Upper lobe of right lung (tissue), 1 donor: ENCODE measurements around the gene DAB1. TPM values are rescaled to one million over a fixed set of nuclear protein-coding genes. Genes with fewer than 3 reads are reported as not detected.

ENCODE experiments used
- ATAC-seq: fragments of 200-7000 bp; cut with Tn5 transposase; one replicate; pipeline ENCODE4 v1.9.1; 2020; ENCODE audit warnings: mild to moderate bottlenecking, moderate library complexity
- DNase-seq: peaks from one replicate; pipeline ENCODE4 v3.0.0-alpha.2; 2020
- H3K27ac ChIP-seq: fragments of 200-600 bp; one replicate; pipeline ENCODE4 v1.8.0; 2022
- H3K27me3 ChIP-seq: fragments of 200-600 bp; one replicate; pipeline ENCODE4 v1.8.0; 2022; ENCODE audit warnings: mild to moderate bottlenecking
- H3K36me3 ChIP-seq: fragments of 200-600 bp; one replicate; pipeline ENCODE4 v1.8.0; 2022
- H3K4me1 ChIP-seq: fragments of 200-600 bp; one replicate; pipeline ENCODE4 v1.8.0; 2022
- H3K4me3 ChIP-seq: fragments of 200-600 bp; one replicate; pipeline ENCODE4 v1.8.0; 2022; ENCODE audit warnings: mild to moderate bottlenecking
- H3K9me3 ChIP-seq: fragments of 200-600 bp; one replicate; pipeline ENCODE4 v1.8.0; 2022
- intact Hi-C: fragments of 100-400 bp; cut with DNase I; formaldehyde crosslinking; loops from one replicate; pipeline ENCODE4 v1.11.0; 2022
- total RNA-seq: library from RNA; stranded (reverse); fragmentation: NEBNext Ultra II Directional; extraction: Animal tissue kit (Norgen Biotek cat#: 25700); gene quantifications from one replicate; pipeline ENCODE4 v1.2.1, GENCODE V29; 2021
- TF ChIP-seq, protein P1 (sequence below): fragments of 200-600 bp; IDR thresholded peaks from one replicate; pipeline ENCODE4 v1.8.0; 2022; ENCODE audit warnings: antibody characterized with exemption
- donor health status: DM: no; HTN: yes; CAD: no; lungs with severe emphysema.

Gene DAB1
- total RNA-seq, 1 donor from 2014 or later = 0.29 TPM

DNA sequence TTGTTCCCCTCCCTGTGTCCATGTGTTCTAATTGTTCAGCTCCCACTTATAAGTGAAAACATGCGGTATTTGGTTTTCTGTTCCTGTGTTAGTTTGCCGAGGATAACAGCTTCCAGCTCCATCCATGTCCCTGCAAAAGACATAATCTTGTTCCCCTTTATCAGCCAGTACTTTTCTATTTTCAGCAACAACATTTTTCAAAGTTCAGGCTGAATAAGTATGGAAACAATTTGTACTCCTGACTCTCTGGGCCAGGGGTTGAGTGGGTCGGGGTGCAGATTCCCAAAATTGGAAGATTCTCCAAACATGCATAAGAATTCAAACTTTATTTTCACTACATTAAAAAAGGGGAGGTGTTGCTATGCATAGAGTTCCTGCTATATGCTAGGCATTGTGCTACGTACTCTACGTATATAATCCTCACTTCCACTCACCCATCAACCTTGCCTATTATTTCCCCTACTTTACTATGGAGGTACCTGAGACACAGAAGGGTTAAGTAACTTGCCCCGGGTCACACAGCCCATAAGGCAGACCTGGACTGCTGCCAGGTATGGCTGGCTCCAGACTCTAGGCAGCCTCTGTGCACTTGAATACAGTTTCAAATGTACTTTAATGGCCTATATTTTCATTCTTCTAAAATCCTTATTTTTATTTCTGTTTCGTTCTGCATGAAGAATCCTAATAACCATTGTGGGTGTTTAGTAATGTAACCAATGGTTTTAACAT, 341.0 kb downstream of the DAB1 start:
- no peaks in the 10 kb centered on the region for H3K36me3 ChIP-seq
- no peaks in the 10 kb centered on the region for H3K27me3 ChIP-seq
- no peak for DNase-seq
- no peak for ATAC-seq
- H3K27ac ChIP-seq = no peak overlapping the region
- TF ChIP-seq, protein P1, sequence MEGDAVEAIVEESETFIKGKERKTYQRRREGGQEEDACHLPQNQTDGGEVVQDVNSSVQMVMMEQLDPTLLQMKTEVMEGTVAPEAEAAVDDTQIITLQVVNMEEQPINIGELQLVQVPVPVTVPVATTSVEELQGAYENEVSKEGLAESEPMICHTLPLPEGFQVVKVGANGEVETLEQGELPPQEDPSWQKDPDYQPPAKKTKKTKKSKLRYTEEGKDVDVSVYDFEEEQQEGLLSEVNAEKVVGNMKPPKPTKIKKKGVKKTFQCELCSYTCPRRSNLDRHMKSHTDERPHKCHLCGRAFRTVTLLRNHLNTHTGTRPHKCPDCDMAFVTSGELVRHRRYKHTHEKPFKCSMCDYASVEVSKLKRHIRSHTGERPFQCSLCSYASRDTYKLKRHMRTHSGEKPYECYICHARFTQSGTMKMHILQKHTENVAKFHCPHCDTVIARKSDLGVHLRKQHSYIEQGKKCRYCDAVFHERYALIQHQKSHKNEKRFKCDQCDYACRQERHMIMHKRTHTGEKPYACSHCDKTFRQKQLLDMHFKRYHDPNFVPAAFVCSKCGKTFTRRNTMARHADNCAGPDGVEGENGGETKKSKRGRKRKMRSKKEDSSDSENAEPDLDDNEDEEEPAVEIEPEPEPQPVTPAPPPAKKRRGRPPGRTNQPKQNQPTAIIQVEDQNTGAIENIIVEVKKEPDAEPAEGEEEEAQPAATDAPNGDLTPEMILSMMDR = no peak
- no peaks in the 10 kb centered on the region for H3K9me3 ChIP-seq
- H3K4me1 ChIP-seq = no peaks in the 10 kb centered on the region
- H3K4me3 ChIP-seq = no peak overlapping the region
- intact Hi-C loops = no loop called here

DNA sequence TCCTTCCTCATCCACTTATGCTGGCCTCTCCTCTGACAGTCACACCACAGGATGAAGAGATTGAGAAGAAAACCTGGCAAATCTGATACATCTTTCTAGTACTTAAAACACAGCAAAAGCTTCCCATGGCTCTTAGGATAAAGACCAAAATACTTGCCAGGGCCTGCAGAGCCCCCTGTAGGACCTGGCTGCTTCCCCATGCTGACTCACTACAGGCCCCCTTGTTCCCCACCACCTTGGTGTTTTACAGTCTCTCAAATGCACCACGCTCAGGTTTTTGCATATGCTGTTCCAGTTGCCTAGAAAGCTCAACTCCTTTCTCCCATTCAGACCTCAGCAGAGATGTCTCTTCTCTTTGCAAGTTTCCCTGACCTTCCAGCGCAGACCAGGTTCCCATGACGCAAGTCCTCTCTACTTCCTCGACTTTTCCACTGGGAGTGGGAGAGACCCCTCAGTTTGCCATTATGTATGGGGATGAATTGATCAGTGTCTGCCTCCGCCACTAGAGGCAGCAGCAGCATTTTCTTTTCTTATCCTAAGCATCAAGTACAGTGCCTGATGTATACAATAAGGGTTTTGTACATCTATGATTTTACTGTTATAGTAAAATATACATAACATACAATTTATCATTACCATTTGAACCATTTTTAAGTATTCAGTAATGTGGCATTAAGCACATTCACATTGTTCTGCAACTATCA, 344.3 kb downstream of the DAB1 start:
- intact Hi-C loops = no loop called here
- Histone ChIP-seq H3K27ac (no peak overlapping the region), H3K4me3 (no peak overlapping the region), H3K27me3 (no peaks in the 10 kb centered on the region), H3K4me1 (no peaks in the 10 kb centered on the region), H3K9me3 (no peaks in the 10 kb centered on the region), H3K36me3 (no peaks in the 10 kb centered on the region)
- ATAC-seq (no peak), DNase-seq (no peak)
- TF ChIP-seq, protein P1 = peak; percentile 10

DNA sequence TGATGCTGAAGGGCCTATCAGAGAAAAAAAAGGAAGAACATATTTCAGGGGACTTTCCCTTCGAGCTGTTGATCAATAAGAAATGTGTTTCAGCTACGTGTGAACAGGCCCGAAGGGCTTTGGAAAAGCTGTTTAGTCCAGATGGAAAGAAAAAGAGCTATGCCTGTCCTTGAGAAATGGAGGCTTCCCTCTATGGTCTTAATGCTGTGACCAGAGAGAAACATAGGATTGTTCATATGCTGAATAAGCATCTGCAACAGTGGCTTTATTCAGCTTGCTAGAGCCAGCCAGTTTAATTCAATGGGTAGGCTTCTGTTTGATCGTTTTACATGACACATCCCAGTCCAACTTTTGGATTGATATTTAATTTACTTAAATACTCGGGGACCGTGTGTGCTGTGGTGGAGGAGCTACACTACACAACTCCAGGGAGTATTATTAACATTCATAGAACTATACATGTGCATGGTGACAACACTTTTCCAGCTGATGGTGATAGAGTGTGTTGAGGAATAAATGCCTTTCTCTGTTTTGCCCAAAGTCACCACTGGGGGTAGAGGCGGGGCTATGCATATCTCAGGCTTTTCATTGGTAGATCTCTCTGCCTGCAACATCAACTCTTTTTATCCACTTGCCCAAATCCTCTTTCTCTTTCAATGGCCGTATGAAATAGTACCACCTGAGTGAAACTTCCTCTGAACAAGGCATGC, 351.3 kb downstream of the DAB1 start:
- DNase-seq (no peak), ATAC-seq (no peak)
- H3K4me3 ChIP-seq = no peak overlapping the region
- H3K27ac ChIP-seq = no peak overlapping the region
- TF ChIP-seq, protein P1 = no peak
- intact Hi-C loops = no loop called here
- H3K9me3 ChIP-seq = no peaks in the 10 kb centered on the region
- H3K27me3 ChIP-seq = no peaks in the 10 kb centered on the region
- H3K4me1 ChIP-seq = no peaks in the 10 kb centered on the region
- no peaks in the 10 kb centered on the region for H3K36me3 ChIP-seq

DNA sequence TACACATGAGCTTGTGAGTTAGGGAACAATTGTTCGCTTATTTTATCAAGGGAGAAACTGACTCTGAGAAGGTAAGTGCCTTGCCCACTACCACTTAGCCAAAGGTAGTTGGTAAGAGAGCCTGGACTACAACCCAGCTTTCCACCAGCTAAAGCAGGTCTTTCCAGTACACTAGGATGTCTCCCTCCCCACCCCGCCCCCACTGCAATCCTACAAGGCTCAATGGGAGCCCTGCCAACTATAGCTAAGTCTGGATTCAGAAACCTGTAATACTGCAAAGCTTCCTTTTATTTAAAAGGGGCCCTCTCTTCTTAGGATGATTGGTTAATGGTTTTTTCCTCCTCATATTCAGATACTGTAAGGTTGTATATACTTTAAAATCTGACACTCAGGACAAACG, 356.0 kb downstream of the DAB1 start:
- no peak overlapping the region for H3K4me3 ChIP-seq
- no peaks in the 10 kb centered on the region for H3K9me3 ChIP-seq
- TF ChIP-seq, protein P1 = no peak
- H3K36me3 ChIP-seq = no peaks in the 10 kb centered on the region
- DNase-seq (no peak), ATAC-seq (no peak)
- no peak overlapping the region for H3K27ac ChIP-seq
- H3K4me1 ChIP-seq = no peaks in the 10 kb centered on the region
- H3K27me3 ChIP-seq = no peaks in the 10 kb centered on the region
- intact Hi-C loops = no loop called here

DNA sequence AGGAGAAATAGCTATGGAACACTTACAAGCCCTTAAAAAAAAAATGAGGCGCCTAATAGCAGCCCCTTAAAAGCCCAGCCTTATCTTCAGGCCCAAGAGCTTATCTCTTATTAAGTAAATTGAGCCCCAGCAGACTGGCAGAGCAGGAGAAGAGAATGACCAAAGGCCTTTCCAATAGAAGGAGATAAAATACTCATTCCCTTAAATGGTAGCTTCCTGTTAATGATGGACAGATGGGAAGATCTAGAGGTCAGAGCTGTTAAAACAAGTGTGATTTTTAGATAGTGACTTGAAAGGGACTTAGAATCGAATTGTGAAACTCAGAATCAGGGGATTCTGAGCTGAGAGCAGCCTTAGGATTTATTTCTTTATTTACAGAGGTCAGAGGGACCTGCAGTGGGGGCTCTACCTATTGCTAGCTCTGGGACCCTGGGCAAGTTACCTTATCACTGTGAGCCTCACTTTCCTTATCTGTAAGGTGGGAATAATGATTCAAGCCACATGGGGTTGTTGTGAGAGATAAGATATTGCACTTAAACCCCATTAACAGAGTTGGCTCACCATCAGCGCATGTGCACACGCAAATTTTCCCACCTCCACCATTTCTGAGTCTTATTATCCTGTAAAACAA, 356.8 kb downstream of the DAB1 start:
- Histone ChIP-seq H3K9me3 (no peaks in the 10 kb centered on the region), H3K4me1 (no peaks in the 10 kb centered on the region), H3K27me3 (no peaks in the 10 kb centered on the region), H3K4me3 (no peak overlapping the region), H3K36me3 (no peaks in the 10 kb centered on the region), H3K27ac (no peak overlapping the region)
- TF ChIP-seq, protein P1 = no peak
- no peak for DNase-seq
- intact Hi-C loops = no loop called here
- ATAC-seq = no peak
